Thyroid gland (tissue), 4 donors: ENCODE data around the gene TRABD2B. TPM values are rescaled to one million over a fixed set of nuclear protein-coding genes. Genes with fewer than 3 reads are reported as not detected.

Experiments used
- DNase-seq, 2 donors: peaks; one replicate each; pipeline ENCODE4 v3.0.0-alpha.2; 2019
- H3K27ac ChIP-seq, 3 donors: fragments of 200-600 bp; sonication (generic); 1 replicate in 2 of 3; 2 replicates in 1 of 3; pipeline ENCODE4 v1.5.1; 2016 to 2019; ENCODE audit warnings: mild to moderate bottlenecking in 1 of 3, moderate library complexity in 1 of 3
- H3K27me3 ChIP-seq: fragments of 200-600 bp; sonication (generic); one replicate; pipeline ENCODE4 v1.5.1; 2019
- H3K36me3 ChIP-seq, 2 donors: fragments of 200-600 bp; sonication (generic); one replicate each; pipeline ENCODE4 v1.5.1; 2016 to 2019
- H3K4me1 ChIP-seq, 2 donors: fragments of 200-600 bp; sonication (generic); one replicate each; pipeline ENCODE4 v1.5.1; 2017 to 2019
- H3K4me3 ChIP-seq, 3 donors: fragments of 200-600 bp; sonication (generic); replicated peaks in 1 of 3; 1 replicate in 2 of 3; 2 replicates in 1 of 3; pipeline ENCODE4 v1.5.1; 2016; ENCODE audit warnings: mild to moderate bottlenecking in 1 of 3
- H3K9me3 ChIP-seq: fragments of 200-600 bp; sonication (generic); one replicate; pipeline ENCODE4 v1.5.1; 2017
- POLR2A ChIP-seq, 2 donors: fragments of 450-650 bp; IDR thresholded peaks; one replicate each; pipeline ENCODE4 v1.6.1; 2017; ENCODE audit warnings: antibody characterized with exemption in 2 of 2, mild to moderate bottlenecking in 2 of 2, moderate library complexity in 1 of 2
- WGBS, 2 donors: methylation state at CpG; one replicate each; pipeline ENCODE4 v1.1.5; 2017; 5-methylcytosine and 5-hydroxymethylcytosine counted together
- intact Hi-C: fragments of 100-400 bp; cut with DNase I; formaldehyde crosslinking; loops from one replicate; pipeline ENCODE4 v1.15.1; 2023
- total RNA-seq, 4 donors: library from RNA; depleted of rRNA; stranded (reverse); fragments of >200 nt; gene quantifications; one replicate each; pipeline ENCODE4 v1.2.3, GENCODE V29; 2016
- TF ChIP-seq, protein P1 (sequence below), 6 experiments: fragments of 200-600 bp in 3 of 6; fragments of 450-650 bp in 3 of 6; sonication (generic) in 3 of 6; IDR thresholded peaks; one replicate each; pipeline ENCODE4 v1.5.1; 2016 to 2019; ENCODE audit warnings: antibody characterized with exemption in 6 of 6, mild to moderate bottlenecking in 2 of 6, inconsistent platforms in 1 of 6, moderate library complexity in 1 of 6

TRABD2B gene
- total RNA-seq, 4 donors from 2014 or later = 0.34 to 1.1 (median 0.63) TPM

DNA sequence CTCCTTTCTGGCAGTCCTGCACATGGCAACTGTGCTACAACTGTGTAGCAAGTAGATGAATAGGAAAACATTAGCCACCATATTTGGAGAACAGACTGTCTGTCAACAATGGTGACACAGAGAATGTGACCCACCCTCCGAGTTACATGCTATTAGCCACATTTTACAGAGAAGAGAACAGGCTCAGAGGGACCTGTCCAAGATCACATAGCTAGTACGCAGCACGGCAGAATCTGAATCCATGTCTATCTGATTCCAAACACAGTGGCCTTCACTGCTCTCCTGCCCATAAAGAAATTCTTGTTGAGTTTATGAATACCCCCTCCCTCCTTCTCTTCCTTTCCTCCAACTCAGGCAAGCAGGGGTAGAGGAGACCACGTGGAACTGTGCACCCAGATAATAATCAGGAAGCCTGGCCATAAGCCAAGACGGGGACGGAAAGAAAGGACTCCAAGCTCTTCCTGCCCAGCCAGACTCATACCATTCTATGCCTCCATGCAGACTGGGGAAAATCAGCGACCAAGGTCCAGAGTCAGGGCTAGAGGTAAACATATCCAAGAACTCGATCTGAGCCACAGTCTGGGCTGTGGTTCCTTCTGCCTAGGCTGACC is 78.8 kb downstream of the TRABD2B start:
- Histone ChIP-seq H3K4me1 (no peaks in the 10 kb centered on the region), H3K9me3 (no peaks in the 10 kb centered on the region), H3K27ac (no peak overlapping the region), H3K36me3 (no peaks in the 10 kb centered on the region), H3K27me3 (no peaks in the 10 kb centered on the region), H3K4me3 (no peak overlapping the region)
- TF ChIP-seq POLR2A (IDR thresholded peaks at IDR 0.05) = no peak
- TF ChIP-seq, protein P1, sequence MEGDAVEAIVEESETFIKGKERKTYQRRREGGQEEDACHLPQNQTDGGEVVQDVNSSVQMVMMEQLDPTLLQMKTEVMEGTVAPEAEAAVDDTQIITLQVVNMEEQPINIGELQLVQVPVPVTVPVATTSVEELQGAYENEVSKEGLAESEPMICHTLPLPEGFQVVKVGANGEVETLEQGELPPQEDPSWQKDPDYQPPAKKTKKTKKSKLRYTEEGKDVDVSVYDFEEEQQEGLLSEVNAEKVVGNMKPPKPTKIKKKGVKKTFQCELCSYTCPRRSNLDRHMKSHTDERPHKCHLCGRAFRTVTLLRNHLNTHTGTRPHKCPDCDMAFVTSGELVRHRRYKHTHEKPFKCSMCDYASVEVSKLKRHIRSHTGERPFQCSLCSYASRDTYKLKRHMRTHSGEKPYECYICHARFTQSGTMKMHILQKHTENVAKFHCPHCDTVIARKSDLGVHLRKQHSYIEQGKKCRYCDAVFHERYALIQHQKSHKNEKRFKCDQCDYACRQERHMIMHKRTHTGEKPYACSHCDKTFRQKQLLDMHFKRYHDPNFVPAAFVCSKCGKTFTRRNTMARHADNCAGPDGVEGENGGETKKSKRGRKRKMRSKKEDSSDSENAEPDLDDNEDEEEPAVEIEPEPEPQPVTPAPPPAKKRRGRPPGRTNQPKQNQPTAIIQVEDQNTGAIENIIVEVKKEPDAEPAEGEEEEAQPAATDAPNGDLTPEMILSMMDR (IDR thresholded peaks at IDR 0.05) = no peak
- WGBS, 2 donors = 46 to 54% methylated on average over 7 to 8 of the region's 8 CpGs
- intact Hi-C loops = no loop called here
- DNase-seq = no peak

DNA sequence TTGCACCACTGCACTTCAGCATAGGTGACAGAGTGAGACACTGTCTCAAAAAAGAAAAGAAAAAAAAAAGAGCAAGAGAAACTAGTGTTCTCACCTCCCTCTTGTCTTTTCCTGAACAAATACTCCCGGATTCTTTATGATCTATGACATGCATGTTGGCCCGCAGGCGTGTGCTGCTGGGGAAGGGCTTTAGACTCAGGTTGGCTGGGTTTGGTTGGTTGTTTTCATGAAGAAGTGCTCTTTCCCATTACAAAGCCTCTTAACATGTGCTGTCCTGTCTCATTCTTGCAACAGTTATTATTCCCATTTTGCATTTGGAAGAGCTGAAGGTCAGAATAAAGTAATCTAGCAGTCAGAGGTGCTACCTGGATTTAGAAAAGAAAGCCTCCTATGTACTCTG is 79.5 kb downstream of the TRABD2B start:
- Histone ChIP-seq H3K27me3 (no peaks in the 10 kb centered on the region), H3K4me1 (no peaks in the 10 kb centered on the region), H3K4me3 (no peak overlapping the region), H3K36me3 (no peaks in the 10 kb centered on the region), H3K9me3 (no peaks in the 10 kb centered on the region), H3K27ac (no peak overlapping the region)
- intact Hi-C loops = no loop called here
- WGBS, 2 donors = 87 to 91% methylated on average over 3 of the region's 3 CpGs
- TF ChIP-seq, protein P1 (IDR thresholded peaks at IDR 0.05) = no peak
- TF ChIP-seq POLR2A (IDR thresholded peaks at IDR 0.05) = no peak
- DNase-seq = no peak

DNA sequence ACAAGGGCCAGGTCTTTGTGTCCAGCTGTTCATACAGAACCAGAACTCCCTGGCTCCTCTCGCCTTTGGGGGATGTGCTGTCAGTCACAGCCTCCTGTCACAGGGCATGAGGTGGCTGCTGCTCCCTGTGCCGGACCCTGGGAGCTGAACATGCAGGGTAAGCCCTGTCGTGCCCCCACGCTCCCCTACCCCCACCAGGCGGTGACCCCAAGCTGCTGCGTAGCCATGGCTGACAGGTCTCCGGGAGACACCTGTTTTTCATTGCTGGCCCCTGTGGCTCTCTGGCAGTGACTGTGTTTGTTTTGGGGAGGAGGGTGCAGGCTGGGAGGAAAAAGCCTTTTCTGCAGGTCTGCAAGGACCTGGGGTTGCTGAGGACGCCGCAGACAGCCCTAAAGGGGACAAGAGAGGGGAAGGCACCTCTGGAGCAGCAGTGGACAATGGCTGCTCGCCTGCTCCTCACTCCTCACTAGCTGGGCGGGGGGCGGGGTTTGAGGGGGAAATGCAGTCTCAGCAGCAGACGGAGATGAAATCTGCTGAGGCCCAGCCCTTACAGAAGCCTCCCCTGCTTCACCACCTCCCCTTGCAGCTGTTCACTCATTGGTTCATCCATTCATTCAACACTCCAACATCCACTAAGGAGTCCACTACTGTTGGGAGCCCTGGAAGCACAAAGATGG is 81.4 kb downstream of the TRABD2B start:
- H3K4me1 ChIP-seq = no peaks in the 10 kb centered on the region
- H3K9me3 ChIP-seq = no peaks in the 10 kb centered on the region
- WGBS, 2 donors = 67 to 71% methylated on average over 6 to 13 of the region's 13 CpGs
- no peak for DNase-seq
- intact Hi-C loops = no loop called here
- H3K27me3 ChIP-seq = no peaks in the 10 kb centered on the region
- TF ChIP-seq POLR2A (IDR thresholded peaks at IDR 0.05) = no peak
- TF ChIP-seq, protein P1 (IDR thresholded peaks at IDR 0.05) = no peak
- H3K27ac ChIP-seq = no peak overlapping the region
- no peaks in the 10 kb centered on the region for H3K36me3 ChIP-seq
- no peak overlapping the region for H3K4me3 ChIP-seq

DNA sequence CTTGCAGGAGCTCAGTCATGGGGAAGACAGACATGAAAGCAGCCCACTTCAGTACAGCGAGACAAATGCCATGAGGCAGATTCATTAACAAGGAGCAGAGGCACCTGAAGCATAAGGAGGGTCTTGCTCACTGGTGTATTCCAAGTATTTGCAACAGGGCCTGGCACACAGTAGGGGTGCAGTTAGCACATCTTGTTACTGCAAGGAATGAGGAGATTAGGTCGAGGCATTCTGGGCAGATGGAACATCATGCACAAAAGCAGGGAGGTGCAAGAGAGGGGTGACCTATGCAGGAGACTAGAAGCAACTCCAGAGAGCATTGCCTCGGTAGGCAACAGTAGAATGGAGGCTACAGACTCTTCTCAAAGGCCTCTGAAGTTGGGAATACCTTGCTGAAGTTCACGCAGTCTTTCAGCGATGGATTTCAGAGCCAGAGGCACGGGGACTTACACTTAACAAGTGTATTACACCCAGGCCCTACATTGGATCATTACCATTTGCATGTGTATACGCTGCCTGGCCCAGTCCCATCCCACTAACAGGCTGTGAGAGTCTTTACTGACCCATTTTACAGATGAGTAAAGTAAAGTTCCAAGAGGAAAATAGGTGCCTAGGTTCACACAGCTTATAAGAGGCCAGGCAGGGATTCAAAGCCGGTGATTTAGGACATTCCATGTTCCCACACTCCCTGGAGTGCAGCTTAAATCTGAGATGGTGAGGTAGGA is 82.1 kb downstream of the TRABD2B start:
- H3K27me3 ChIP-seq = no peaks in the 10 kb centered on the region
- no peaks in the 10 kb centered on the region for H3K36me3 ChIP-seq
- 86 to 91% methylated on average over 8 of the region's 8 CpGs for whole genome bisulfite sequencing, 2 donors
- intact Hi-C loops = no loop called here
- TF ChIP-seq, protein P1 (IDR thresholded peaks at IDR 0.05) = no peak
- TF ChIP-seq POLR2A (IDR thresholded peaks at IDR 0.05) = no peak
- H3K4me3 ChIP-seq = no peak overlapping the region
- H3K9me3 ChIP-seq = no peaks in the 10 kb centered on the region
- H3K27ac ChIP-seq = no peak overlapping the region
- H3K4me1 ChIP-seq = no peaks in the 10 kb centered on the region
- no peak for DNase-seq
